Measurements from ENCODE around the gene FHIT. TPM values are rescaled to one million over a fixed set of nuclear protein-coding genes. Genes with fewer than 3 reads are reported as not detected.

Gene FHIT
- total RNA-seq, 2 donors from 2014 or later, result 6.8 to 12.3 TPM

GRCh38 chr3:61114316-61114953 is 136.8 kb downstream of the FHIT start:
- WGBS, 2 experiments (ENCODE audit: insufficient coverage in 1 of 2, insufficient read length in 1 of 2), result 83 to 92% methylated on average over 1 to 4 of the region's 4 CpGs
- Mint-ChIP-seq H3K36me3 (ENCODE audit: low read depth) (no peaks in the 10 kb centered on the region), H3K4me3 (no peak overlapping the region), H3K9me3 (no peaks in the 10 kb centered on the region), H3K27ac (no peak overlapping the region), H3K4me1 (no peaks in the 10 kb centered on the region), H3K27me3 (ENCODE audit: insufficient read depth) (no peaks in the 10 kb centered on the region)
- H3K27me3 ChIP-seq (ENCODE audit: control insufficient read depth, insufficient read depth, low read length, poor library complexity, severe bottlenecking), result no peaks in the 10 kb centered on the region
- H3K9ac ChIP-seq (ENCODE audit: extremely low read depth, low read length, poor library complexity, severe bottlenecking), result no peak overlapping the region
- H3K4me3 ChIP-seq (ENCODE audit: low read length), result no peak overlapping the region
- no peaks in the 10 kb centered on the region for H3K4me1 ChIP-seq (ENCODE audit: control insufficient read depth, insufficient read depth, low read length)
- no peaks in the 10 kb centered on the region for H3K36me3 ChIP-seq (ENCODE audit: control insufficient read depth, insufficient read depth, low read length)
- TF ChIP-seq, protein P1, sequence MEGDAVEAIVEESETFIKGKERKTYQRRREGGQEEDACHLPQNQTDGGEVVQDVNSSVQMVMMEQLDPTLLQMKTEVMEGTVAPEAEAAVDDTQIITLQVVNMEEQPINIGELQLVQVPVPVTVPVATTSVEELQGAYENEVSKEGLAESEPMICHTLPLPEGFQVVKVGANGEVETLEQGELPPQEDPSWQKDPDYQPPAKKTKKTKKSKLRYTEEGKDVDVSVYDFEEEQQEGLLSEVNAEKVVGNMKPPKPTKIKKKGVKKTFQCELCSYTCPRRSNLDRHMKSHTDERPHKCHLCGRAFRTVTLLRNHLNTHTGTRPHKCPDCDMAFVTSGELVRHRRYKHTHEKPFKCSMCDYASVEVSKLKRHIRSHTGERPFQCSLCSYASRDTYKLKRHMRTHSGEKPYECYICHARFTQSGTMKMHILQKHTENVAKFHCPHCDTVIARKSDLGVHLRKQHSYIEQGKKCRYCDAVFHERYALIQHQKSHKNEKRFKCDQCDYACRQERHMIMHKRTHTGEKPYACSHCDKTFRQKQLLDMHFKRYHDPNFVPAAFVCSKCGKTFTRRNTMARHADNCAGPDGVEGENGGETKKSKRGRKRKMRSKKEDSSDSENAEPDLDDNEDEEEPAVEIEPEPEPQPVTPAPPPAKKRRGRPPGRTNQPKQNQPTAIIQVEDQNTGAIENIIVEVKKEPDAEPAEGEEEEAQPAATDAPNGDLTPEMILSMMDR (conservative IDR thresholded peaks at IDR 0.05), result no peak
- H3K9me3 ChIP-seq (ENCODE audit: control insufficient read depth, low read length), result no peaks in the 10 kb centered on the region
- H3K27ac ChIP-seq (ENCODE audit: low read depth, low read length), result no peak overlapping the region
- no peak for DNase-seq

- TF ChIP-seq, protein P1 (conservative IDR thresholded peaks at IDR 0.05), result no peak
- no peak for DNase-seq
- no peak overlapping the region for H3K27ac Mint-ChIP-seq
- Histone ChIP-seq H3K9me3 (ENCODE audit: control insufficient read depth, low read length) (no peaks in the 10 kb centered on the region), H3K4me1 (ENCODE audit: control insufficient read depth, insufficient read depth, low read length) (no peaks in the 10 kb centered on the region), H3K4me3 (ENCODE audit: low read length) (no peak overlapping the region), H3K36me3 (ENCODE audit: control insufficient read depth, insufficient read depth, low read length) (no peaks in the 10 kb centered on the region), H3K9ac (ENCODE audit: extremely low read depth, low read length, poor library complexity, severe bottlenecking) (no peak overlapping the region), H3K27ac (ENCODE audit: low read depth, low read length) (no peak overlapping the region), H3K27me3 (ENCODE audit: control insufficient read depth, insufficient read depth, low read length, poor library complexity, severe bottlenecking) (no peaks in the 10 kb centered on the region)
- H3K4me1 Mint-ChIP-seq, result no peaks in the 10 kb centered on the region
- no peaks in the 10 kb centered on the region for H3K36me3 Mint-ChIP-seq (ENCODE audit: low read depth)
- no peak overlapping the region for H3K4me3 Mint-ChIP-seq
- WGBS, 2 experiments (ENCODE audit: insufficient coverage in 1 of 2, insufficient read length in 1 of 2), result 98 to 100% methylated on average over 2 to 4 of the region's 4 CpGs
- no peaks in the 10 kb centered on the region for H3K27me3 Mint-ChIP-seq (ENCODE audit: insufficient read depth)
- H3K9me3 Mint-ChIP-seq, result no peaks in the 10 kb centered on the region
Measured at GRCh38 chr3:61111825-61112224, 139.4 kb downstream of the FHIT start.

- no peaks in the 10 kb centered on the region for H3K27me3 ChIP-seq (ENCODE audit: control insufficient read depth, insufficient read depth, low read length, poor library complexity, severe bottlenecking)
- Mint-ChIP-seq H3K9me3 (no peaks in the 10 kb centered on the region), H3K27me3 (ENCODE audit: insufficient read depth) (no peaks in the 10 kb centered on the region), H3K4me3 (no peak overlapping the region), H3K27ac (no peak overlapping the region), H3K4me1 (no peaks in the 10 kb centered on the region), H3K36me3 (ENCODE audit: low read depth) (no peaks in the 10 kb centered on the region)
- TF ChIP-seq, protein P1 (conservative IDR thresholded peaks at IDR 0.05), result no peak
- 95 to 100% methylated on average over 1 to 2 of the region's 2 CpGs for WGBS, 2 experiments (ENCODE audit: insufficient coverage in 1 of 2, insufficient read length in 1 of 2)
- no peak overlapping the region for H3K4me3 ChIP-seq (ENCODE audit: low read length)
- no peak overlapping the region for H3K9ac ChIP-seq (ENCODE audit: extremely low read depth, low read length, poor library complexity, severe bottlenecking)
- no peaks in the 10 kb centered on the region for H3K36me3 ChIP-seq (ENCODE audit: control insufficient read depth, insufficient read depth, low read length)
- no peaks in the 10 kb centered on the region for H3K9me3 ChIP-seq (ENCODE audit: control insufficient read depth, low read length)
- no peak overlapping the region for H3K27ac ChIP-seq (ENCODE audit: low read depth, low read length)
- H3K4me1 ChIP-seq (ENCODE audit: control insufficient read depth, insufficient read depth, low read length), result no peaks in the 10 kb centered on the region
- DNase-seq, result no peak
Measured at GRCh38 chr3:61110576-61110975, 140.7 kb downstream of the FHIT start.
